Esophagus squamous epithelium (tissue), 5 donors: ENCODE results near the gene ARFGEF3. TPM values are rescaled to one million over a fixed set of nuclear protein-coding genes. Genes with fewer than 3 reads are reported as not detected.

Experiments used
- DNase-seq: peaks from one replicate; lab custom pipeline; 2025; lab: John Stamatoyannopoulos, UW
- H3K27ac ChIP-seq, 4 donors: fragments of 200-600 bp; sonication (generic); one replicate each; pipeline ENCODE4 v1.5.1; 2016 to 2019; ENCODE audit warnings: mild to moderate bottlenecking in 1 of 4
- H3K27me3 ChIP-seq, 4 donors: fragments of 200-600 bp; sonication (generic); 1 replicate in 3 of 4; 2 replicates in 1 of 4; pipeline versions ENCODE4 v1.5.1 to v1.6.0; 2017 to 2021; ENCODE audit warnings: antibody characterized with exemption in 1 of 4
- H3K36me3 ChIP-seq, 3 donors: fragments of 200-600 bp; sonication (generic); one replicate each; pipeline ENCODE4 v1.5.1; 2016 to 2019
- H3K4me1 ChIP-seq, 3 donors: fragments of 200-600 bp; sonication (generic); one replicate each; pipeline ENCODE4 v1.5.1; 2017 to 2019
- H3K4me3 ChIP-seq, 4 donors: fragments of 200-600 bp; sonication (generic); 1 replicate in 3 of 4; 2 replicates in 1 of 4; pipeline ENCODE4 v1.5.1; 2016 to 2019; ENCODE audit warnings: mild to moderate bottlenecking in 2 of 4, moderate library complexity in 1 of 4
- H3K9me3 ChIP-seq, 3 donors: fragments of 200-600 bp; sonication (generic); one replicate each; pipeline ENCODE4 v1.5.1; 2016 to 2019
- POLR2A ChIP-seq, 4 donors: fragments of 450-650 bp; IDR thresholded peaks; one replicate each; pipeline ENCODE4 v1.6.1; 2017; ENCODE audit warnings: antibody characterized with exemption in 4 of 4, mild to moderate bottlenecking in 4 of 4, moderate library complexity in 3 of 4
- WGBS, 2 donors: methylation state at CpG; one replicate each; pipeline ENCODE4 v1.1.5; 2018; 5-methylcytosine and 5-hydroxymethylcytosine counted together
- intact Hi-C: fragments of 100-400 bp; cut with DNase I; formaldehyde crosslinking; loops from one replicate; pipeline ENCODE4 v1.15.0; 2022
- total RNA-seq, 4 donors: library from RNA; depleted of rRNA; stranded (reverse); fragments of >200 nt; gene quantifications; one replicate each; pipeline ENCODE4 v1.1.0, GENCODE V29; 2016
- TF ChIP-seq, protein P1 (sequence below), 6 experiments: fragments of 450-650 bp in 4 of 6; fragments of 200-600 bp in 2 of 6; sonication (generic) in 2 of 6; IDR thresholded peaks; one replicate each; pipeline ENCODE4 v1.5.1; 2016 to 2019; ENCODE audit warnings: antibody characterized with exemption in 6 of 6, mild to moderate bottlenecking in 4 of 6, moderate library complexity in 4 of 6
- donor health status: DM: yes; HTN: yes; CAD: no.

Gene ARFGEF3
- total RNA-seq, 4 donors from 2014 or later, result 0.92 to 1.0 (median 0.99) TPM

DNA sequence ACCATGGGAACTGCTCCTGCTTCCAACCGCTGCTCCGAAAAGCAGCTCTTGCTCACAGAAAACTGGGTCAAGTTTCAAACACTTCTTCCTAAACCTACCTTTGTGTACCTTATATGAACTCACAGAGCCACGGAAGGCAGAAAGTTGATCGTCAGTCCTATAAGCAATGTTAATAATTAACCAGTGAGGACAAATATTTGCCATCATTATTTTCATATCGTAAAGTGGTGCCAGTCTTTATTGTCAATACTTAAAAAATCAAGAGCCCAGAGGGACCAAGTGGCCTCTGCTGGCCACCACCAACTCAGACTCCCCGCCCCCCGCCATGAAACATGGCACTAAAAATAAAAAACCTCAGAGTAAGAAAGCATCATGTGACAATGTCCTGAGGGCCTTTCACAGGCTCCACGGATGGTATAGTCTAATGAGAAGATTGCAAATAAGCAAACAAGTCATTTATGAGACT, 65.6 kb downstream of the ARFGEF3 start:
- WGBS, 2 donors, result 85 to 89% methylated on average over 8 of the region's 8 CpGs
- H3K4me3 ChIP-seq, result no peak overlapping the region
- no peak for DNase-seq
- intact Hi-C loops, result no loop called here
- H3K27ac ChIP-seq, result no peak overlapping the region
- H3K36me3 ChIP-seq, result no peaks in the 10 kb centered on the region
- TF ChIP-seq POLR2A (IDR thresholded peaks at IDR 0.05), result no peak
- TF ChIP-seq, protein P1, sequence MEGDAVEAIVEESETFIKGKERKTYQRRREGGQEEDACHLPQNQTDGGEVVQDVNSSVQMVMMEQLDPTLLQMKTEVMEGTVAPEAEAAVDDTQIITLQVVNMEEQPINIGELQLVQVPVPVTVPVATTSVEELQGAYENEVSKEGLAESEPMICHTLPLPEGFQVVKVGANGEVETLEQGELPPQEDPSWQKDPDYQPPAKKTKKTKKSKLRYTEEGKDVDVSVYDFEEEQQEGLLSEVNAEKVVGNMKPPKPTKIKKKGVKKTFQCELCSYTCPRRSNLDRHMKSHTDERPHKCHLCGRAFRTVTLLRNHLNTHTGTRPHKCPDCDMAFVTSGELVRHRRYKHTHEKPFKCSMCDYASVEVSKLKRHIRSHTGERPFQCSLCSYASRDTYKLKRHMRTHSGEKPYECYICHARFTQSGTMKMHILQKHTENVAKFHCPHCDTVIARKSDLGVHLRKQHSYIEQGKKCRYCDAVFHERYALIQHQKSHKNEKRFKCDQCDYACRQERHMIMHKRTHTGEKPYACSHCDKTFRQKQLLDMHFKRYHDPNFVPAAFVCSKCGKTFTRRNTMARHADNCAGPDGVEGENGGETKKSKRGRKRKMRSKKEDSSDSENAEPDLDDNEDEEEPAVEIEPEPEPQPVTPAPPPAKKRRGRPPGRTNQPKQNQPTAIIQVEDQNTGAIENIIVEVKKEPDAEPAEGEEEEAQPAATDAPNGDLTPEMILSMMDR (IDR thresholded peaks at IDR 0.05), result no peak
- H3K4me1 ChIP-seq, result peaks cover 4 to 16% (median 5%) of the 10 kb centered on the region in 3 donors
- no peaks in the 10 kb centered on the region for H3K9me3 ChIP-seq
- no peaks in the 10 kb centered on the region for H3K27me3 ChIP-seq

DNA sequence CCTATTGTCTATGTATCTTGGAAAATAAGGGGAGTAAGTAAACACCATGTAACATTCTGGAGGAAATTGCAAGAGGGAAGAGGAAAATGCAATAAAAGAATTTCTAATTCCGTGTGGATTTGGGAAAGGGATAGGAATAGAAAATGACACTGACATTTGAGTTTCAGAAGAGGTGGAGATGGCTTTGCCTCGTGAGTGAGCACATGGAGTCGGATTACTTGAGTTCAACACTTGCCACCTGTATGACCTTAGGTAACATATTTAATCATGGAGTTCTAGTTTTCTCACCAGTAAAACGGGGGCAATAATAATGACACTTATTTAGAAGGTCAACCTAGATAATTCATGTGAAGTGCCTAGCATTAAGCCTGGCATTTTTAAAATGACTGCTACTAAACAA, 67.3 kb downstream of the ARFGEF3 start:
- intact Hi-C loops, result no loop called here
- 71 to 80% methylated on average over 4 of the region's 4 CpGs for WGBS, 2 donors
- Histone ChIP-seq H3K36me3 (no peaks in the 10 kb centered on the region), H3K27me3 (no peaks in the 10 kb centered on the region), H3K4me1 (peaks cover 4 to 21% (median 5%) of the 10 kb centered on the region in 3 donors), H3K9me3 (no peaks in the 10 kb centered on the region), H3K27ac (no peak overlapping the region), H3K4me3 (no peak overlapping the region)
- TF ChIP-seq, protein P1 (IDR thresholded peaks at IDR 0.05), result no peak
- no peak for TF ChIP-seq POLR2A (IDR thresholded peaks at IDR 0.05)
- no peak for DNase-seq

DNA sequence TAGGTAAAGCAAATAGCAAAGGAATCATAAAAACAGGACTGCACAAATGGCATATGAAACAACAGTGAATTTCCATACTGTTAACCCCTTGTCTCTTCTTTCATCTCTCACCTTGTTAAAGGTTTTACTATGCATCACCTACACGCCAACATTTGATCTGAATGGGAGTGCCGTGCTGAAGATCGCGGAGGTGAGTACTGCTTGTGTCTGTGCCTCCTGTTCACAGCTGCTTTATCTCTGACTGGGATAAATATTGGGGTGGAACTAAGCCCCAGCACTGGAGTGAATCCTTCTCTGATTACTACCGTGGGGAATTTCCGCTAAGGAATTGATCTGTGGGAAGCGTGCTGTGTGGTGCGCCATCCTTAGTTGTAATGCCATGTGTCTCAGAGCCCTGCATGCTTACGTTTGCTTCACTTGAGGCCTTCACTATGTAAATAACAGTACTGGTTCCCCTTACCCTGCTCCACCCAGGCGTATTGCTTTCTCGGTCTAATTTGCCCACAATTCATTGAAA, 68.0 kb downstream of the ARFGEF3 start:
- no peak for TF ChIP-seq POLR2A (IDR thresholded peaks at IDR 0.05)
- TF ChIP-seq, protein P1 (IDR thresholded peaks at IDR 0.05), result no peak
- peaks cover 4 to 24% (median 5%) of the 10 kb centered on the region in 3 donors for H3K4me1 ChIP-seq
- WGBS, 2 donors, result 90 to 95% methylated on average over 8 to 11 of the region's 11 CpGs
- no peak overlapping the region for H3K27ac ChIP-seq
- H3K9me3 ChIP-seq, result no peaks in the 10 kb centered on the region
- intact Hi-C loops, result no loop called here
- H3K27me3 ChIP-seq, result no peaks in the 10 kb centered on the region
- H3K36me3 ChIP-seq, result no peaks in the 10 kb centered on the region
- no peak for DNase-seq
- H3K4me3 ChIP-seq, result no peak overlapping the region

DNA sequence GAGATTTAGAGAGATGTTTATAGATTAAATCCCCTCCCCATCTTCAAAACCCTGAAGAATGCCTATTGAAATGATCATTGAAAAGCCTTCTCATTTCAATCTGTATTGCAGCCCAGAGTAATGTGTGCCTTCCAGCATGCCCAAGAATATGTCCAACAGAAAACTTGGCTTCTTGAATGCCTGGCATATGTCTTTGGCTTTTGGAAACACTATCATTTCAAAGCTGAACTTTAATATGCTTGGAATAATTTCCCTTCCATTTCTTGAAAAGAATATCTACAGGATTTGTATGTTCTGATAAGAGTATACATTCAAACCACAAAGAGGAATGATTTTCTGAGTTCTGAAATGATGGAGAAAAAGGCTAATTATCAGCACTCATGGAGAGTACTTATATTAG, 68.5 kb downstream of the ARFGEF3 start:
- H3K4me3 ChIP-seq, result no peak overlapping the region
- no peak for TF ChIP-seq POLR2A (IDR thresholded peaks at IDR 0.05)
- TF ChIP-seq, protein P1 (IDR thresholded peaks at IDR 0.05), result no peak
- H3K27ac ChIP-seq, result no peak overlapping the region
- H3K4me1 ChIP-seq, result peaks cover 4 to 24% (median 5%) of the 10 kb centered on the region in 3 donors
- no peaks in the 10 kb centered on the region for H3K27me3 ChIP-seq
- DNase-seq, result no peak
- intact Hi-C loops, result no loop called here
- no peaks in the 10 kb centered on the region for H3K36me3 ChIP-seq
- H3K9me3 ChIP-seq, result no peaks in the 10 kb centered on the region

DNA sequence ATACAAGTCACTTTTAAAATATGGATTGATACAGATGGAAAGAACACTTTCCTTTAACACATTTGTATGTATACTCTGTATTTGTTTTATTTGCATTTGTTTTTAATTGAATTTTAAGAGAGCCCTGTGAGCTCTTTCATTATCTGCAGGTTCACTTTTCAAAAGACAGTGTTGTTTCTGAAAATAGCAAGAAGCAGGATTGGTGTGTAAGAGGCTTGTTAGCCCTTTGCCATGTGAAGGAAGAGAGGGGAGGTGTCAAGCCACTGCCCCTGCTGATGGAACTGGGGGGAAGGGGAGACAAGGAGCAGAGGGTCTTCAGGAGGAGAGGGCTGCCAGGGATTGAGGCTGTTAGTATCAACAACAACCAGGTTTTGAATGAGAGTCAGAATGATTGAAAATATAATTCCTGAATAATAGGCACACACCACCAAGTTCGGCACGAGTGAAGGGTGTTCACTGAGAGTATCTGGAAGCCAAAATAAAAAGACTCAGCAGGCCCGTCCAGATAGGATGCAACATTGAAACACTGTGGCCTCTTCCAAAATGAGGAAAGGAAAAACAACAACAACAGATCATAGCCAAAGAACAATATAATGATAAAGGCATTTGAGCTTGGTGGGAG, 69.1 kb downstream of the ARFGEF3 start:
- Histone ChIP-seq H3K36me3 (no peaks in the 10 kb centered on the region), H3K27ac (peak overlapping the region in 3 of 4 donors; percentile 17 to 57 (median 31)), H3K27me3 (no peaks in the 10 kb centered on the region), H3K4me3 (no peak overlapping the region), H3K9me3 (no peaks in the 10 kb centered on the region), H3K4me1 (peaks cover 4 to 24% (median 5%) of the 10 kb centered on the region in 3 donors)
- intact Hi-C loops, result no loop called here
- TF ChIP-seq POLR2A (IDR thresholded peaks at IDR 0.05), result no peak
- TF ChIP-seq, protein P1 (IDR thresholded peaks at IDR 0.05), result no peak
- DNase-seq, result no peak
- 65 to 69% methylated on average over 3 of the region's 3 CpGs for whole genome bisulfite sequencing, 2 donors
